ENCODE results near the gene TMEM53. TPM values are rescaled to one million over a fixed set of nuclear protein-coding genes. Genes with fewer than 3 reads are reported as not detected.
A peak's percentile ranks its signal among the peaks of the same experiment; 100 is the strongest.

The TMEM53 gene
- total RNA-seq, 4 donors from 2014 or later = 7.6 to 14.0 (median 10.3) TPM

- ATAC-seq (ENCODE audit: low FRiP score) (no peak), DNase-seq (ENCODE audit: low spot score) (no peak)
- TF ChIP-seq CTCF (IDR thresholded peaks at IDR 0.05) = no peak
Observed at GRCh38 chr1:44611419-44611818, 62.9 kb downstream of the TMEM53 start.

- no peak for TF ChIP-seq CTCF (IDR thresholded peaks at IDR 0.05)
- ATAC-seq (ENCODE audit: low FRiP score) (no peak), DNase-seq (ENCODE audit: low spot score) (no peak)
Observed at GRCh38 chr1:44610527-44611148, 63.6 kb downstream of the TMEM53 start.

- no peak for TF ChIP-seq CTCF (IDR thresholded peaks at IDR 0.05)
- ATAC-seq (ENCODE audit: low FRiP score) (no peak), DNase-seq (ENCODE audit: low spot score) (no peak)
Observed at GRCh38 chr1:44609768-44610526, 64.3 kb downstream of the TMEM53 start.

GRCh38 chr1:44609412-44609767, 64.9 kb downstream of the TMEM53 start:
- peak; percentile 82 for ATAC-seq (ENCODE audit: low FRiP score)
- peak; percentile 68 for DNase-seq (ENCODE audit: low spot score)
- TF ChIP-seq CTCF (IDR thresholded peaks at IDR 0.05) = peak in 1 of 3 donors; percentile 22

GRCh38 chr1:44608141-44608540, 66.1 kb downstream of the TMEM53 start:
- ATAC-seq (ENCODE audit: low FRiP score) = no peak
- no peak for DNase-seq (ENCODE audit: low spot score)
- no peak for TF ChIP-seq CTCF (IDR thresholded peaks at IDR 0.05)

- no peak for TF ChIP-seq CTCF (IDR thresholded peaks at IDR 0.05)
- DNase-seq (ENCODE audit: low spot score) = no peak
- ATAC-seq (ENCODE audit: low FRiP score) = no peak
Observed at GRCh38 chr1:44606701-44607281, 67.5 kb downstream of the TMEM53 start.
